Measurements from ENCODE around the gene SPTLC1.

Gene SPTLC1

DNA sequence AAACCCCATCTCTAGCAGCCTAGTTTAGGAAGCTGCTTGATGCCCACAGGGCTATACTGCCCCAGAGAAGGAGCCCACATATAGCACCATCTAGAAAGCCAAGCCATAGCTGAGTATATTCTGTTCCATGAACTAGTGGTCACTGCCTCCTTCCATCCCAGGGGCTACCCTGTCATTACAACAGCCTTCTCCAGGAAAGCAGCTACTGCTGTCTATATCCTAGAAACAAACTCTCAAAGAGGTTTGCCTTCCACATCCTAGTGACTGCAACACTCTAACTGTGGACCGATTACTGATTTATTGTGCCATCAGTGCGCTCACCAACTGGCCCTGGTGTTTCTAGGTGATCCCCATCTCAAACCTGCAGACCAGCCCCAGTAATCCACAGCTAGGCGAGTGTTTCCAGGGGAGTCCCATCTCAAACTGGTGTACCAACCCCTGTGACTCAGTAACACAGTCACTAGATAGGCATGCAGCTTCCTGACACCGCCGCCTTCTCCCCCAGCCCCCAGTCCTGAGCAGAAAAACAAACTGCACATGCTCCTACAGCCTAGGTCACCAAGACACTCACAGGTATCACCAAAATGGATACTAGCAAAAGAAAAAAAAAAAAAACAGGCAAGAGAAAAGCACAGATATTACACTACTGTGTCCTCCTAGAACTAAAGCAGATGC, 14.8 kb downstream of the SPTLC1 start:
- H3K36me3 ChIP-seq = peaks cover 33% of the 10 kb centered on the region
- no peaks in the 10 kb centered on the region for H3K27me3 ChIP-seq
- H3K9me3 ChIP-seq = no peaks in the 10 kb centered on the region
- TF ChIP-seq CTCF (IDR thresholded peaks at IDR 0.05) = no peak
- no peak overlapping the region for H3K27ac ChIP-seq
- H3K4me3 ChIP-seq (ENCODE audit: low read depth in 1 of 2, low read length in 1 of 2) = no peak overlapping the region
- no peaks in the 10 kb centered on the region for H3K4me1 ChIP-seq (ENCODE audit: control insufficient read depth in 1 of 2, insufficient read depth in 1 of 2, low read depth in 1 of 2, low read length in 1 of 2)

DNA sequence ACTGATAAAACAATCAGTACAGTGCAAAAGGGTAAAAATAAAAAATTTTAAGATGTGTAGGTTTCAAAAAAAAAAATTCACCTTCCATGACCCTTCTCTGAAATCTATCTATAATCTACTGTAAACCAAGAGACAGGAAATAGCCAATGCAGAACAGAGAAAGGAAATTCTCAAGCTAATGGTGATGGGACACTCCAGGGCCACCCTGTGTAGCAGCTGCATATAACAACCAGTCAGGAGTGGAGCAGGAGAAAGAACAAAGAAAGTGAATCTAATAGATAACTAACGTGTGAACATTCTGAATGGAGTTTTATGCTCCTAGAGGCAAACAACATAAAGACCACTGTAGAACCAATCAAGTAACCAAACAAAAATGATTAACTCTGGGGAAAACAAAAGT, 16.6 kb downstream of the SPTLC1 start:
- no peaks in the 10 kb centered on the region for H3K9me3 ChIP-seq
- no peak overlapping the region for H3K27ac ChIP-seq
- peaks cover 4% of the 10 kb centered on the region in 2 experiments for H3K4me1 ChIP-seq (ENCODE audit: control insufficient read depth in 1 of 2, insufficient read depth in 1 of 2, low read depth in 1 of 2, low read length in 1 of 2)
- H3K4me3 ChIP-seq (ENCODE audit: low read depth in 1 of 2, low read length in 1 of 2) = no peak overlapping the region
- no peak for TF ChIP-seq CTCF (IDR thresholded peaks at IDR 0.05)
- no peaks in the 10 kb centered on the region for H3K27me3 ChIP-seq
- peaks cover 18% of the 10 kb centered on the region for H3K36me3 ChIP-seq

DNA sequence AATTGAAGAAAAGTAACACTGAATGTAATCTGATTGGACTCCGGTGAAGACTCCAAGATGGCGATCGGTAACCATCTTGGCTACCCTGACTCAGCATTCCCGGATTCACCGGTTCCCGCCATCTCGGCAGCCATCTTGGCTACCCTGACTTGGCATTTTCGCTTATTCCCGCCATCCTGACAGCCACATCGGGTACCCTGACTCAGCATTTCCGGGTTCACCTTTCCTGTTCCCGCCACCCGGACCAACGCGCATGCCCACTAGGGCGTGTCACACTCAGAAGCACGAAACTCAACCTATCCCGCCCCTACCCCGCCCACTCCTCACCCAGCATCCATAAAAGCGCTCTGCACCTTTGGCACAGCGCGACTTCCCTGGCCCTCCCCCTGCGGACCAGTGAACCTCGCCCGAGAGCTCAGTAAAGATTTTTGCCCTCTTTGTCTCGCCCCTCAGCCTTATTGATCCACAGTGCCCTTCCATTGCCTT, 17.2 kb downstream of the SPTLC1 start:
- TF ChIP-seq CTCF (IDR thresholded peaks at IDR 0.05) = no peak
- Histone ChIP-seq H3K4me1 (ENCODE audit: control insufficient read depth in 1 of 2, insufficient read depth in 1 of 2, low read depth in 1 of 2, low read length in 1 of 2) (peaks cover 4% of the 10 kb centered on the region in 2 experiments), H3K27me3 (no peaks in the 10 kb centered on the region), H3K36me3 (peaks cover 12% of the 10 kb centered on the region), H3K9me3 (no peaks in the 10 kb centered on the region), H3K27ac (peak overlapping the region; percentile 27), H3K4me3 (ENCODE audit: low read depth in 1 of 2, low read length in 1 of 2) (peak overlapping the region in 1 of 2 experiments; percentile 7)

- no peaks in the 10 kb centered on the region for H3K27me3 ChIP-seq
- peaks cover 9% of the 10 kb centered on the region for H3K36me3 ChIP-seq
- peaks cover 4% of the 10 kb centered on the region in 2 experiments for H3K4me1 ChIP-seq (ENCODE audit: control insufficient read depth in 1 of 2, insufficient read depth in 1 of 2, low read depth in 1 of 2, low read length in 1 of 2)
- H3K4me3 ChIP-seq (ENCODE audit: low read depth in 1 of 2, low read length in 1 of 2) = no peak overlapping the region
- no peak for TF ChIP-seq CTCF (IDR thresholded peaks at IDR 0.05)
- no peak overlapping the region for H3K27ac ChIP-seq
- H3K9me3 ChIP-seq = no peaks in the 10 kb centered on the region
These were observed 20.0 kb downstream of the SPTLC1 start for GRCh38 chr9:92095236-92095635.

DNA sequence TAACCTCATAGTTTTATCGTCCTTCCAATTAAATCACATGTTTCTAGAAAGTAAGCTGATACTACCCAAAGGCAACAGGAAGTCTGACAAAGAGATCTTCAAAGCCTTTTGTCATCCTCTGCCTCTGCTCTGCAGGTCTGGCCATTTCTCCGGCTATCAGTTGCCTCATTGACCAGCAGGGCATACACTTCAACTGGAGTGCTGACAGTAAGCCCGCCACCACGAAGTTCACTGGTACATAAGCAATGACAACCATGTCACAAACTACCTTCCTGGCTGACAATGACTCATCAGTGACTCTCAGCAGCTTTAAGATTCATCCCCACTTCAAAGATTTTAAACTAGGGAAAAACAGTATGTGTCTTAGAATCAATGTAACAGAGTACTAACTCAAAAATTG, 20.6 kb downstream of the SPTLC1 start:
- Histone ChIP-seq H3K36me3 (peaks cover 9% of the 10 kb centered on the region), H3K27ac (peak overlapping the region; percentile 5), H3K4me3 (ENCODE audit: low read depth in 1 of 2, low read length in 1 of 2) (no peak overlapping the region), H3K4me1 (ENCODE audit: control insufficient read depth in 1 of 2, insufficient read depth in 1 of 2, low read depth in 1 of 2, low read length in 1 of 2) (peaks cover 4% of the 10 kb centered on the region in 2 experiments), H3K9me3 (no peaks in the 10 kb centered on the region), H3K27me3 (no peaks in the 10 kb centered on the region)
- no peak for TF ChIP-seq CTCF (IDR thresholded peaks at IDR 0.05)

All from neutrophil (primary cell).